Measurements from ENCODE around the gene SEZ6L2.

- TF ChIP-seq ZNF629 (tag by site-specific recombination; IDR thresholded peaks at IDR 0.05) (no peak), ZEB2 (tag by site-specific recombination; IDR thresholded peaks at IDR 0.05) (no peak), PBX3 (CRISPR knock-in tag; IDR thresholded peaks at IDR 0.05) (no peak)
- TF ChIP-seq, protein P1, sequence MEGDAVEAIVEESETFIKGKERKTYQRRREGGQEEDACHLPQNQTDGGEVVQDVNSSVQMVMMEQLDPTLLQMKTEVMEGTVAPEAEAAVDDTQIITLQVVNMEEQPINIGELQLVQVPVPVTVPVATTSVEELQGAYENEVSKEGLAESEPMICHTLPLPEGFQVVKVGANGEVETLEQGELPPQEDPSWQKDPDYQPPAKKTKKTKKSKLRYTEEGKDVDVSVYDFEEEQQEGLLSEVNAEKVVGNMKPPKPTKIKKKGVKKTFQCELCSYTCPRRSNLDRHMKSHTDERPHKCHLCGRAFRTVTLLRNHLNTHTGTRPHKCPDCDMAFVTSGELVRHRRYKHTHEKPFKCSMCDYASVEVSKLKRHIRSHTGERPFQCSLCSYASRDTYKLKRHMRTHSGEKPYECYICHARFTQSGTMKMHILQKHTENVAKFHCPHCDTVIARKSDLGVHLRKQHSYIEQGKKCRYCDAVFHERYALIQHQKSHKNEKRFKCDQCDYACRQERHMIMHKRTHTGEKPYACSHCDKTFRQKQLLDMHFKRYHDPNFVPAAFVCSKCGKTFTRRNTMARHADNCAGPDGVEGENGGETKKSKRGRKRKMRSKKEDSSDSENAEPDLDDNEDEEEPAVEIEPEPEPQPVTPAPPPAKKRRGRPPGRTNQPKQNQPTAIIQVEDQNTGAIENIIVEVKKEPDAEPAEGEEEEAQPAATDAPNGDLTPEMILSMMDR (tag by site-specific recombination; IDR thresholded peaks at IDR 0.05), result peak; percentile 49; the same call in 1 of the 2 replicates
- TF ChIP-seq, protein P2, sequence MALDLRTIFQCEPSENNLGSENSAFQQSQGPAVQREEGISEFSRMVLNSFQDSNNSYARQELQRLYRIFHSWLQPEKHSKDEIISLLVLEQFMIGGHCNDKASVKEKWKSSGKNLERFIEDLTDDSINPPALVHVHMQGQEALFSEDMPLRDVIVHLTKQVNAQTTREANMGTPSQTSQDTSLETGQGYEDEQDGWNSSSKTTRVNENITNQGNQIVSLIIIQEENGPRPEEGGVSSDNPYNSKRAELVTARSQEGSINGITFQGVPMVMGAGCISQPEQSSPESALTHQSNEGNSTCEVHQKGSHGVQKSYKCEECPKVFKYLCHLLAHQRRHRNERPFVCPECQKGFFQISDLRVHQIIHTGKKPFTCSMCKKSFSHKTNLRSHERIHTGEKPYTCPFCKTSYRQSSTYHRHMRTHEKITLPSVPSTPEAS (tag by site-specific recombination; IDR thresholded peaks at IDR 0.05), result no peak
Observed at GRCh38 chr16:29842732-29843346, 56.5 kb downstream of the SEZ6L2 start.
